DOHH2 (cell line): ENCODE results near the gene MRTFA.
"Not testable (repeated sequence)": the region's sequence is repeated elsewhere in the genome, so short reads cannot be mapped to it uniquely, and the experiment has no call there.

ENCODE experiments used
- H3F3A ChIP-seq: fragments of 200-600 bp; sonication (generic), shearing (Covaris generic); 2 replicates; pipeline ENCODE4 v1.6.0; 2016; ENCODE audit warnings: antibody characterized with exemption, mild to moderate bottlenecking; ENCODE audit not compliant: control insufficient read depth, insufficient read depth
- H3K27ac ChIP-seq: fragments of 200-600 bp; sonication (generic); 2 replicates; pipeline ENCODE4 v1.5.1; 2014; ENCODE audit warnings: low read depth, mild to moderate bottlenecking, low read length, moderate library complexity
- H3K27me3 ChIP-seq: fragments of 200-600 bp; sonication (generic); 2 replicates; pipeline ENCODE4 v1.6.1; 2014; ENCODE audit warnings: mild to moderate bottlenecking, low read length, mixed read lengths; ENCODE audit not compliant: control insufficient read depth
- H3K36me3 ChIP-seq: fragments of 200-600 bp; sonication (generic); 2 replicates; pipeline ENCODE4 v1.6.1; 2014; ENCODE audit warnings: mild to moderate bottlenecking, low read length, moderate library complexity, mixed read lengths; ENCODE audit not compliant: control insufficient read depth
- H3K4me1 ChIP-seq: fragments of 200-600 bp; sonication (generic); 2 replicates; pipeline ENCODE4 v1.6.1; 2014; ENCODE audit warnings: mild to moderate bottlenecking, low read length, mixed read lengths; ENCODE audit not compliant: control insufficient read depth
- H3K4me2 ChIP-seq: fragments of 200-600 bp; sonication (generic); 2 replicates; pipeline ENCODE4 v1.6.0; 2014; ENCODE audit warnings: mild to moderate bottlenecking, low read length, moderate library complexity
- H3K4me3 ChIP-seq: fragments of 200-600 bp; sonication (generic); 2 replicates; pipeline ENCODE4 v1.5.1; 2014; ENCODE audit warnings: mild to moderate bottlenecking, low read length, mixed read lengths
- H3K79me2 ChIP-seq: fragments of 200-600 bp; sonication (generic); 2 replicates; pipeline ENCODE4 v1.6.1; 2014; ENCODE audit warnings: mild to moderate bottlenecking, low read length, mixed read lengths; ENCODE audit not compliant: control insufficient read depth
- H3K9me2 ChIP-seq: fragments of 200-600 bp; sonication (generic); replicated peaks from 2 replicates; pipeline ENCODE4 v1.6.1; 2014; ENCODE audit warnings: mild to moderate bottlenecking, low read length, mixed read lengths; ENCODE audit not compliant: control insufficient read depth
- H3K9me3 ChIP-seq: fragments of 200-600 bp; sonication (generic); 2 replicates; pipeline ENCODE4 v1.6.1; 2014; ENCODE audit warnings: antibody characterized with exemption, low read length, mixed read lengths; ENCODE audit not compliant: control insufficient read depth, insufficient read depth
- H4K20me1 ChIP-seq: fragments of 200-600 bp; sonication (generic); 2 replicates; pipeline ENCODE4 v1.6.0; 2014; ENCODE audit warnings: low read depth, mild to moderate bottlenecking, antibody characterized with exemption, low read length, moderate library complexity; ENCODE audit not compliant: control insufficient read depth, insufficient read depth
- CTCF ChIP-seq: fragments of 200-600 bp; sonication (generic); IDR thresholded peaks from one replicate; pipeline ENCODE4 v1.5.1; 2014; ENCODE audit warnings: antibody characterized with exemption, mild to moderate bottlenecking, low read depth, low read length; ENCODE audit not compliant: poor library complexity, severe bottlenecking
- EZH2phosphoT487 ChIP-seq: fragments of 200-600 bp; sonication (generic); IDR thresholded peaks from 2 replicates; pipeline ENCODE4 v1.6.1; 2017; ENCODE audit warnings: borderline replicate concordance, mild to moderate bottlenecking, antibody characterized with exemption, low read length, moderate library complexity, mixed read lengths

MRTFA gene

GRCh38 chr22:40385036-40385782 lies 251.3 kb downstream of the MRTFA start:
- H3K36me3 ChIP-seq: peaks cover 23% of the 10 kb centered on the region
- no peaks in the 10 kb centered on the region for H3K9me2 ChIP-seq
- peak overlapping the region; percentile 77 for H3K27ac ChIP-seq
- H3K27me3 ChIP-seq: no peaks in the 10 kb centered on the region
- H3K4me3 ChIP-seq: peak overlapping the region; percentile 62
- H3K9me3 ChIP-seq: no peaks in the 10 kb centered on the region
- H3K79me2 ChIP-seq: peaks cover 82% of the 10 kb centered on the region
- no peaks in the 10 kb centered on the region; the same call in 1 of the 2 replicates for H4K20me1 ChIP-seq
- H3F3A ChIP-seq: peaks cover 10% of the 10 kb centered on the region; the same call in 1 of the 2 replicates
- peak overlapping the region; percentile 77 for H3K4me2 ChIP-seq
- no peak for TF ChIP-seq CTCF
- no peak for TF ChIP-seq EZH2phosphoT487
- H3K4me1 ChIP-seq: peaks cover 55% of the 10 kb centered on the region

- Histone ChIP-seq H3K4me3 (no peak overlapping the region), H3K4me1 (peaks cover 58% of the 10 kb centered on the region), H3K79me2 (peaks cover 93% of the 10 kb centered on the region), H3K9me3 (no peaks in the 10 kb centered on the region), H3K27me3 (no peaks in the 10 kb centered on the region), H3K4me2 (no peak overlapping the region), H3K36me3 (peaks cover 23% of the 10 kb centered on the region), H3F3A (peaks cover 10% of the 10 kb centered on the region; the same call in 1 of the 2 replicates), H3K27ac (no peak overlapping the region), H4K20me1 (no peaks in the 10 kb centered on the region; the same call in 1 of the 2 replicates), H3K9me2 (no peaks in the 10 kb centered on the region)
- no peak for TF ChIP-seq EZH2phosphoT487
- TF ChIP-seq CTCF: no peak
Observed at GRCh38 chr22:40383905-40384304, 252.6 kb downstream of the MRTFA start.

GRCh38 chr22:40381461-40381860 lies 255.1 kb downstream of the MRTFA start:
- H3K27ac ChIP-seq: no peak overlapping the region
- TF ChIP-seq CTCF (no peak), EZH2phosphoT487 (no peak)
- no peaks in the 10 kb centered on the region for H3K27me3 ChIP-seq
- H3K4me2 ChIP-seq: no peak overlapping the region
- H3K79me2 ChIP-seq: peaks cover 93% of the 10 kb centered on the region
- H3K9me3 ChIP-seq: no peaks in the 10 kb centered on the region
- H3K36me3 ChIP-seq: peaks cover 13% of the 10 kb centered on the region
- H3K4me1 ChIP-seq: peaks cover 67% of the 10 kb centered on the region
- peaks cover 3% of the 10 kb centered on the region; the same call in 1 of the 2 replicates for H4K20me1 ChIP-seq
- no peak overlapping the region for H3K4me3 ChIP-seq
- H3K9me2 ChIP-seq: no peaks in the 10 kb centered on the region
- H3F3A ChIP-seq: peaks cover 12% of the 10 kb centered on the region

- H4K20me1 ChIP-seq, H3K4me3 ChIP-seq, H3K9me2 ChIP-seq, H3K9me3 ChIP-seq, H3K27ac ChIP-seq, H3K27me3 ChIP-seq, H3K4me2 ChIP-seq: not testable (repeated sequence)
- H3K79me2 ChIP-seq: peaks cover 91% of the 10 kb centered on the region
- peaks cover 65% of the 10 kb centered on the region for H3K4me1 ChIP-seq
- H3K36me3 ChIP-seq: peaks cover 29% of the 10 kb centered on the region
- H3F3A ChIP-seq: peaks cover 14% of the 10 kb centered on the region
Observed at GRCh38 chr22:40378448-40378847, 258.1 kb downstream of the MRTFA start.
